ENCODE measurements around the gene ARPIN.
A peak's percentile ranks its signal among the peaks of the same experiment; 100 is the strongest.

Gene ARPIN

GRCh38 chr15:89878323-89878722 is 34.4 kb downstream of the ARPIN start:
- Histone ChIP-seq H3K36me3 (ENCODE audit: insufficient read depth) (no peaks in the 10 kb centered on the region; the same call in 1 of the 2 replicates), H3K27ac (no peak overlapping the region), H3K27me3 (ENCODE audit: insufficient read depth, low read depth) (no peaks in the 10 kb centered on the region), H3K4me1 (ENCODE audit: low read depth, poor library complexity, severe bottlenecking) (peaks cover 56% of the 10 kb centered on the region), H3K4me3 (IDR thresholded peaks at IDR 0.05; ENCODE audit: insufficient read depth, low read depth, low read length) (no peak overlapping the region), H4K20me1 (ENCODE audit: insufficient read depth) (no peaks in the 10 kb centered on the region), H3K9ac (no peak overlapping the region), H2AFZ (ENCODE audit: low read depth) (no peak overlapping the region), H3K4me2 (no peak overlapping the region), H3K79me2 (ENCODE audit: insufficient read depth, low read depth) (no peaks in the 10 kb centered on the region)
- no peak for TF ChIP-seq CTCF (conservative IDR thresholded peaks at IDR 0.05; ENCODE audit: low read depth, low read length)

GRCh38 chr15:89877083-89877425 is 35.7 kb downstream of the ARPIN start:
- Histone ChIP-seq H3K4me2 (no peak overlapping the region), H4K20me1 (ENCODE audit: insufficient read depth) (no peaks in the 10 kb centered on the region), H3K4me3 (IDR thresholded peaks at IDR 0.05; ENCODE audit: insufficient read depth, low read depth, low read length) (no peak overlapping the region), H3K4me1 (ENCODE audit: low read depth, poor library complexity, severe bottlenecking) (peaks cover 56% of the 10 kb centered on the region), H3K79me2 (ENCODE audit: insufficient read depth, low read depth) (no peaks in the 10 kb centered on the region), H3K9ac (no peak overlapping the region), H3K27me3 (ENCODE audit: insufficient read depth, low read depth) (no peaks in the 10 kb centered on the region), H3K36me3 (ENCODE audit: insufficient read depth) (no peaks in the 10 kb centered on the region; the same call in 1 of the 2 replicates), H3K27ac (no peak overlapping the region), H2AFZ (ENCODE audit: low read depth) (no peak overlapping the region)
- TF ChIP-seq CTCF (conservative IDR thresholded peaks at IDR 0.05; ENCODE audit: low read depth, low read length), result no peak

GRCh38 chr15:89876396-89877082 is 36.2 kb downstream of the ARPIN start:
- Histone ChIP-seq H3K27ac (no peak overlapping the region), H3K9ac (no peak overlapping the region), H3K4me2 (no peak overlapping the region), H4K20me1 (ENCODE audit: insufficient read depth) (no peaks in the 10 kb centered on the region), H3K4me3 (IDR thresholded peaks at IDR 0.05; ENCODE audit: insufficient read depth, low read depth, low read length) (no peak overlapping the region), H3K36me3 (ENCODE audit: insufficient read depth) (no peaks in the 10 kb centered on the region; the same call in 1 of the 2 replicates), H3K27me3 (ENCODE audit: insufficient read depth, low read depth) (no peaks in the 10 kb centered on the region), H3K4me1 (ENCODE audit: low read depth, poor library complexity, severe bottlenecking) (peaks cover 56% of the 10 kb centered on the region), H3K79me2 (ENCODE audit: insufficient read depth, low read depth) (no peaks in the 10 kb centered on the region), H2AFZ (ENCODE audit: low read depth) (no peak overlapping the region)
- no peak for TF ChIP-seq CTCF (conservative IDR thresholded peaks at IDR 0.05; ENCODE audit: low read depth, low read length)

- Histone ChIP-seq H3K4me2 (no peak overlapping the region), H3K4me1 (ENCODE audit: low read depth, poor library complexity, severe bottlenecking) (peaks cover 50% of the 10 kb centered on the region)
Observed at GRCh38 chr15:89875741-89876140, 37.0 kb downstream of the ARPIN start.

More at GRCh38 chr15:89875741-89876140, 37.0 kb downstream of the ARPIN start:
- Histone ChIP-seq H3K9ac (no peak overlapping the region), H2AFZ (ENCODE audit: low read depth) (no peak overlapping the region), H3K79me2 (ENCODE audit: insufficient read depth, low read depth) (no peaks in the 10 kb centered on the region), H4K20me1 (ENCODE audit: insufficient read depth) (no peaks in the 10 kb centered on the region), H3K36me3 (ENCODE audit: insufficient read depth) (no peaks in the 10 kb centered on the region; the same call in 1 of the 2 replicates), H3K27ac (peak overlapping the region; percentile 16; the same call in 1 of the 2 replicates), H3K27me3 (ENCODE audit: insufficient read depth, low read depth) (no peaks in the 10 kb centered on the region), H3K4me3 (IDR thresholded peaks at IDR 0.05; ENCODE audit: insufficient read depth, low read depth, low read length) (no peak overlapping the region)
- TF ChIP-seq CTCF (conservative IDR thresholded peaks at IDR 0.05; ENCODE audit: low read depth, low read length), result no peak
